Fibroblast of lung (primary cell): ENCODE data around the gene ZGRF1.

Experiments
- CTCF ChIP-seq, 2 donors: IDR thresholded peaks in 1 of 2; conservative IDR thresholded peaks in 1 of 2; 1 replicate in 1 of 2; 2 replicates in 1 of 2; pipeline ENCODE4 v1.5.1; 2011 to 2012; ENCODE audit warnings: low read length in 2 of 2, control low read depth in 1 of 2, inconsistent platforms in 1 of 2, low read depth in 1 of 2, mild to moderate bottlenecking in 1 of 2
- EZH2 ChIP-seq: IDR thresholded peaks from 2 replicates; pipeline ENCODE4 v1.5.1; 2012; ENCODE audit warnings: low read length, control low read depth, mild to moderate bottlenecking; ENCODE audit errors: missing control alignments

GRCh38 chr4:112557676-112558411, 78.9 kb downstream of the ZGRF1 start:
- no peak for TF ChIP-seq CTCF (conservative IDR thresholded peaks at IDR 0.05 in 1 of 2, IDR thresholded peaks at IDR 0.05 in 1 of 2; ENCODE audit: low read depth in 1 of 2, low read length in 2 of 2)
- no peak for TF ChIP-seq EZH2
